Transverse colon (tissue), 3 donors: ENCODE data around the gene CDK2.

Source experiments
- POLR2A ChIP-seq: fragments of 450-650 bp; IDR thresholded peaks from one replicate; pipeline ENCODE4 v1.6.1; 2016; ENCODE audit warnings: antibody characterized with exemption, mild to moderate bottlenecking, moderate library complexity
- POLR2AphosphoS5 ChIP-seq, 3 donors: sonication (generic); formaldehyde crosslinking; IDR thresholded peaks; one replicate each; pipeline ENCODE4 v1.6.1; 2016; ENCODE audit warnings: antibody characterized with exemption in 3 of 3

- TF ChIP-seq POLR2A (no peak), POLR2AphosphoS5 (IDR thresholded peaks at IDR 0.05) (no peak)
Measured at GRCh38 chr12:56021889-56022497, 55.4 kb downstream of the CDK2 start.
